SU-DHL-6 (cell line): ENCODE results near the gene SEC16A.

ENCODE experiments used
- H2AFZ ChIP-seq: fragments of 200-600 bp; sonication (generic); 2 replicates; pipeline ENCODE4 v1.6.1; 2014; ENCODE audit warnings: low read depth, mild to moderate bottlenecking, moderate library complexity, mixed read lengths, antibody characterized with exemption, low read length; ENCODE audit not compliant: severe bottlenecking
- H3F3A ChIP-seq: fragments of 200-600 bp; shearing (Covaris generic); 2 replicates; pipeline ENCODE4 v1.6.0; 2016; ENCODE audit warnings: antibody characterized with exemption, mild to moderate bottlenecking; ENCODE audit not compliant: insufficient read depth
- H3K27ac ChIP-seq: fragments of 200-600 bp; sonication (generic); 2 replicates; pipeline ENCODE4 v1.5.1; 2016; ENCODE audit warnings: low read depth, mild to moderate bottlenecking, low read length, moderate library complexity, mixed read lengths
- H3K27me3 ChIP-seq: fragments of 200-600 bp; sonication (generic), shearing (Covaris generic); 2 replicates; pipeline ENCODE4 v1.6.0; 2014; ENCODE audit warnings: mild to moderate bottlenecking, low read length
- H3K36me3 ChIP-seq: fragments of 200-600 bp; sonication (generic); 2 replicates; pipeline ENCODE4 v1.6.1; 2014; ENCODE audit warnings: mild to moderate bottlenecking, low read length, mixed read lengths
- H3K4me2 ChIP-seq: fragments of 300-600, 200-600 bp; shearing (Covaris generic), sonication (generic); 2 replicates; pipeline ENCODE4 v1.6.0; 2014; ENCODE audit warnings: low read length, low read depth, mild to moderate bottlenecking; ENCODE audit not compliant: poor library complexity, severe bottlenecking
- H3K4me3 ChIP-seq: fragments of 200-600 bp; sonication (generic); 2 replicates; pipeline ENCODE4 v1.5.1; 2014; ENCODE audit warnings: antibody characterized with exemption, low read length, mild to moderate bottlenecking, mixed read lengths; ENCODE audit not compliant: insufficient read depth, poor library complexity, severe bottlenecking
- H3K79me2 ChIP-seq: fragments of 200-600 bp; sonication (generic); 2 replicates; pipeline ENCODE4 v1.6.1; 2014; ENCODE audit warnings: mild to moderate bottlenecking, low read length, moderate library complexity; ENCODE audit not compliant: insufficient read depth
- H3K9ac ChIP-seq: fragments of 200-600 bp; sonication (generic); 2 replicates; pipeline ENCODE4 v1.7.0; 2014; ENCODE audit warnings: mild to moderate bottlenecking, low read length
- H3K9me2 ChIP-seq: fragments of 200-600 bp; sonication (generic); replicated peaks from 2 replicates; pipeline ENCODE4 v1.6.1; 2014; ENCODE audit warnings: low read length; ENCODE audit not compliant: insufficient read depth
- H3K9me3 ChIP-seq: fragments of 200-600 bp; sonication (generic); 2 replicates; pipeline ENCODE4 v1.6.1; 2014; ENCODE audit warnings: low read length, mixed read lengths; ENCODE audit not compliant: insufficient read depth
- H4K20me1 ChIP-seq: fragments of 200-600 bp; sonication (generic); 2 replicates; pipeline ENCODE4 v1.6.1; 2014; ENCODE audit warnings: low read depth, mild to moderate bottlenecking, antibody characterized with exemption, low read length, moderate library complexity, mixed read lengths
- CTCF ChIP-seq: fragments of 200-600 bp; sonication (generic); IDR thresholded peaks from one replicate; pipeline ENCODE4 v1.5.1; 2017; ENCODE audit warnings: antibody characterized with exemption, mild to moderate bottlenecking, low read length, moderate library complexity; ENCODE audit not compliant: insufficient read depth, poor library complexity, severe bottlenecking
- EZH2phosphoT487 ChIP-seq: fragments of 200-600 bp; sonication (generic), shearing (Covaris generic); conservative IDR thresholded peaks from 2 replicates; pipeline ENCODE4 v1.6.1; 2018; ENCODE audit warnings: mild to moderate bottlenecking, antibody characterized with exemption, low read length, moderate library complexity, mixed read lengths

SEC16A gene

GRCh38 chr9:136454026-136454796 lies 28.6 kb downstream of the SEC16A start:
- no peak overlapping the region for H3K4me2 ChIP-seq
- no peaks in the 10 kb centered on the region for H3K27me3 ChIP-seq
- no peaks in the 10 kb centered on the region for H3K9me2 ChIP-seq
- no peaks in the 10 kb centered on the region for H3F3A ChIP-seq
- H3K36me3 ChIP-seq, result peaks cover 2% of the 10 kb centered on the region; the same call in 1 of the 2 replicates
- TF ChIP-seq EZH2phosphoT487 (no peak), CTCF (no peak)
- no peaks in the 10 kb centered on the region for H4K20me1 ChIP-seq
- H2AFZ ChIP-seq, result no peak overlapping the region
- H3K9ac ChIP-seq, result no peak overlapping the region
- no peak overlapping the region for H3K4me3 ChIP-seq
- no peaks in the 10 kb centered on the region for H3K79me2 ChIP-seq
- no peaks in the 10 kb centered on the region for H3K9me3 ChIP-seq
- no peak overlapping the region for H3K27ac ChIP-seq

- H3K9ac ChIP-seq, result no peak overlapping the region
- no peak overlapping the region for H3K27ac ChIP-seq
- H4K20me1 ChIP-seq, result no peaks in the 10 kb centered on the region
- H3K4me2 ChIP-seq, result no peak overlapping the region
- no peak overlapping the region for H3K4me3 ChIP-seq
- H3K27me3 ChIP-seq, result no peaks in the 10 kb centered on the region
- H3K79me2 ChIP-seq, result no peaks in the 10 kb centered on the region
- TF ChIP-seq CTCF (no peak), EZH2phosphoT487 (no peak)
- no peaks in the 10 kb centered on the region for H3F3A ChIP-seq
- H2AFZ ChIP-seq, result no peak overlapping the region
- H3K9me2 ChIP-seq, result no peaks in the 10 kb centered on the region
- H3K9me3 ChIP-seq, result no peaks in the 10 kb centered on the region
- H3K36me3 ChIP-seq, result peaks cover 2% of the 10 kb centered on the region; the same call in 1 of the 2 replicates
Measured at GRCh38 chr9:136453326-136453725, 29.5 kb downstream of the SEC16A start.

GRCh38 chr9:136451221-136451877 lies 31.5 kb downstream of the SEC16A start:
- peaks cover 2% of the 10 kb centered on the region; the same call in 1 of the 2 replicates for H3K36me3 ChIP-seq
- H3K27me3 ChIP-seq, result no peaks in the 10 kb centered on the region
- H3F3A ChIP-seq, result no peaks in the 10 kb centered on the region
- TF ChIP-seq EZH2phosphoT487 (no peak), CTCF (no peak)
- H2AFZ ChIP-seq, result no peak overlapping the region
- H3K9me2 ChIP-seq, result no peaks in the 10 kb centered on the region
- no peak overlapping the region for H3K4me2 ChIP-seq
- H3K9ac ChIP-seq, result no peak overlapping the region
- no peaks in the 10 kb centered on the region for H4K20me1 ChIP-seq
- H3K27ac ChIP-seq, result no peak overlapping the region
- H3K4me3 ChIP-seq, result no peak overlapping the region
- no peaks in the 10 kb centered on the region for H3K9me3 ChIP-seq
- H3K79me2 ChIP-seq, result no peaks in the 10 kb centered on the region
